GM23338 (cell line): ENCODE data around the gene RPL41.

ENCODE experiments used
- CREB1 ChIP-seq: fragments of 250-450 bp; sonication (Bioruptor Pico); IDR thresholded peaks from 2 replicates; pipeline ENCODE4 v1.5.0; 2020; ENCODE audit warnings: low read depth, mild to moderate bottlenecking, moderate library complexity
- CTCF ChIP-seq, 2 experiments: fragments of 200-600 bp in 1 of 2; sonication (generic) in 1 of 2; conservative IDR thresholded peaks; 2 replicates each; pipeline versions ENCODE4 v1.5.1 to v1.6.1; 2016 to 2017; ENCODE audit warnings: antibody characterized with exemption in 2 of 2, low read depth in 2 of 2, mild to moderate bottlenecking in 2 of 2, moderate library complexity in 1 of 2
- EZH2 ChIP-seq: fragments of 200-600 bp; sonication (generic); IDR thresholded peaks from one replicate; pipeline ENCODE4 v1.8.0; 2017; ENCODE audit warnings: antibody characterized with exemption, mild to moderate bottlenecking, low read depth; ENCODE audit not compliant: unreplicated experiment
- EZH2phosphoT487 ChIP-seq: fragments of 200-600 bp; sonication (generic); IDR thresholded peaks from one replicate; pipeline ENCODE4 v1.8.1; 2018; ENCODE audit warnings: antibody characterized with exemption; ENCODE audit not compliant: unreplicated experiment
- JUNB ChIP-seq: IDR thresholded peaks from one replicate; pipeline ENCODE4 v1.6.1; 2016; ENCODE audit warnings: antibody characterized with exemption; ENCODE audit not compliant: unreplicated experiment
- POLR2AphosphoS5 ChIP-seq: IDR thresholded peaks from 2 replicates; pipeline ENCODE4 v1.6.1; 2016; ENCODE audit warnings: antibody characterized with exemption, low read depth
- REST ChIP-seq: IDR thresholded peaks from one replicate; pipeline ENCODE4 v1.6.1; 2018; ENCODE audit warnings: antibody characterized with exemption; ENCODE audit not compliant: unreplicated experiment

DNA sequence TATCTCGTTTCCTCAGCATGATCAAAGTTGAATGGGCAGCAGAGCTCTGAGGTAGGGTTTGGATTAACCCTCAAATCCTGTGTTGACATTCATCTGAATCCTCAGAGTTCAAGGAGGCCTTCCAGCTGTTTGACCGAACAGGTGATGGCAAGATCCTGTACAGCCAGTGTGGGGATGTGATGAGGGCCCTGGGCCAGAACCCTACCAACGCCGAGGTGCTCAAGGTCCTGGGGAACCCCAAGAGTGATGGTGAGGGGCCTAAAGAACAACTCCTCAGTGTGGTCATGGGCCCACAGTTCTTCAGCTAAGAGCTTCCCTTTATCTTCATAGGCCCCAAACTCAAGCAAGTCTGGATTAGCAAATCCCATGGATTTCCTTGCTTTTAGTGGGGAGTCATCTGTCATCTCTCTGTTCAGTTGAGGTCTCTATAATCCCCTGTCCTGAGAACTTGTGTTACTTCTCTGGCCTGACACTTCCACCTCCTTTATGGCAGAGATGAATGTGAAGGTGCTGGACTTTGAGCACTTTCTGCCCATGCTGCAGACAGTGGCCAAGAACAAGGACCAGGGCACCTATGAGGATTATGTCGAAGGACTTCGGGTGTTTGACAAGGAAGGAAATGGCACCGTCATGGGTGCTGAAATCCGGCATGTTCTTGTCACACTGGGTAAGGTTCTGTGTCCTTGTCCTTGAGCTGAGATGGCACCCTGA, 43.2 kb downstream of the RPL41 start:
- TF ChIP-seq JUNB, result no peak
- no peak for TF ChIP-seq CTCF (conservative IDR thresholded peaks at IDR 0.05; ENCODE audit: low read depth in 2 of 2)
- no peak; the same call in 1 of the 2 replicates for TF ChIP-seq POLR2AphosphoS5
- TF ChIP-seq CREB1 (CRISPR knock-in tag), result no peak
- no peak for TF ChIP-seq REST
- TF ChIP-seq EZH2, result no peak
- TF ChIP-seq EZH2phosphoT487, result no peak
